ENCODE results near the gene ZNF146.
"Not testable (repeated sequence)": the region's sequence is repeated elsewhere in the genome, so short reads cannot be mapped to it uniquely, and the experiment has no call there.

The ZNF146 gene

DNA sequence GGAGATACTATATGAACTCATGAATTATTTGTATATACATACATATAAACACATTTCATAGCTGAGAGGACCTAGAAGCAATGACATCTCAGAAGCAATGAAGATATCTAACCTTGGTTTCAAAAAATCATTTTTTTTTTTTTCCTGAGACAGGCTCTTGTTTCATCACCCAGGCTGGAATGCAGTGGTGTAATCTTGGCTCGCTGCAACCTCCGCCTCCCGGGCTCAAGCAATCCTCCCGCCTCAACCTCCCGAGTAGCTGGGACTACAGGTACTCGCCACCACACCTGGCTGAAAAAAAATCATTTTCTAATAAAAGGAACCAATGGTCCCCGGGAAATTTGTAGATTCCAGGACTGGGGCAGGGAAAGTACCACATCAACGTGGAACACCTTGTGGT, 4.4 kb upstream of the ZNF146 start:
- H3K27me3 Mint-ChIP-seq (ENCODE audit: low read depth), result no peaks in the 10 kb centered on the region
- no peaks in the 10 kb centered on the region for H3K36me3 Mint-ChIP-seq (ENCODE audit: low read depth)
- no peak for DNase-seq (ENCODE audit: low spot score)
- no peaks in the 10 kb centered on the region for H3K9me3 Mint-ChIP-seq
- H3K27ac Mint-ChIP-seq, result no peak overlapping the region
- H3K4me3 Mint-ChIP-seq, result no peak overlapping the region
- peaks cover under 1% of the 10 kb centered on the region for H3K4me1 Mint-ChIP-seq (ENCODE audit: low read depth)

DNA sequence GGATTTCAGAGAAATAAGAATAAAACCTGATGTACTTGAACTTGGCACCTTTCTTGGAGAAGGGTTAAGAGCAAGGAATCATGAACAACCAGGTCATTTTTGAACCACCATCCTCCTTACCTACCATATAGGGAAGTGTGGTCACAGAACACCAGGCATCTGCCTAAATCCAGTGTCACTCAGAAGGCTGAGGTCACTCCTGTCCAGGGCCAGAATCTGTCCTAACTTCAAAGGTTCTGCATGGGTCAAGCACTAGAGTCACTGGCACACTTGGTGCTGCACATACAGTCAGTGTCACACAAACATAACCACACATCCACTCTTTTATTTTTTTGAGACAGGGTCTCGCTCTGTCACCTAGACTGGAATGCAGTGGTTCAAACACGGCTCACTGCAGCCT, 2.0 kb upstream of the ZNF146 start:
- DNase-seq (ENCODE audit: low spot score), result no peak
- peaks cover 12% of the 10 kb centered on the region for H3K36me3 Mint-ChIP-seq (ENCODE audit: low read depth)
- H3K27ac Mint-ChIP-seq, result no peak overlapping the region
- peaks cover 5% of the 10 kb centered on the region for H3K9me3 Mint-ChIP-seq
- H3K4me1 Mint-ChIP-seq (ENCODE audit: low read depth), result peaks cover 7% of the 10 kb centered on the region
- H3K4me3 Mint-ChIP-seq, result no peak overlapping the region
- no peaks in the 10 kb centered on the region for H3K27me3 Mint-ChIP-seq (ENCODE audit: low read depth)

DNA sequence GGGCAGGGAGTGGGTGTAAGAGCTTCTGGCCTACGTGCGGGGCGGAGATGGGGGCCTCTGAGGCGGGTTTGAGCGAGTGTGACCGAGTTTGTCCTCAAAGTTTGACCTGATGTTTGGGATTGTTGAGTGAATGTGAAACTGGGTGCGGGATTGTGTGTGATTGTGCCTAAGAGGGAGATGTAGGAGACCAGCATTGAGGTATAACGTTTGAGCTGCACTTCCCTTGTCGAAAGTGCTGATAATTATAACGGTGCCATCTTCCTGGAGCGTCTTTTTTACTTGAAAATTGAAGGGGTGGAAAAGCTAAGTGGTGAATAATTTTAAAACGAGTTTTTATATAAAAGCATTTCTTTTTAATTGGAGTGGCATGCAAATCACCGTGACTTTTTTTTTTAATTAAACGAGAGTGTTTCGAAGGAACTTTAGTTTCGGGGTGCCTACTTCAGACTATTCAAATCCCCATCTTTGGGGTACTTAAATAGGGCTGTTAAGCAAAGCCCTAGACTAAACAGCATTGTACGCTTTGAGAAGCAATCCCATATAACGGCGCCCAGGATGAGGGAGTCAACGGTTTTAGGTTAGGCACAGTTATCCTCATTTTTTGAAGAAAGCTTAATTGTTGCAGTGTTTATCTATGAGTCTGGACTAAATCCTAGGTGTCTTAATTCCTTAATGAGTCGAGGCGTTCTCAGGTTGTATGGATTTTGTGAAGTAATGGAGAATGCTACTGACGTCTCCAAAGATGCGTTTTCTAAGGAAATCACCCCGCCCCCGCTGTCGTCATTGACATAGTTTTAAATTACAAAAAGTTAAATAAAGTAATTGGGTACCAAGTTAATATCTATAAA, 594 bp downstream of the ZNF146 start:
- H3K27ac Mint-ChIP-seq, result no peak overlapping the region

DNA sequence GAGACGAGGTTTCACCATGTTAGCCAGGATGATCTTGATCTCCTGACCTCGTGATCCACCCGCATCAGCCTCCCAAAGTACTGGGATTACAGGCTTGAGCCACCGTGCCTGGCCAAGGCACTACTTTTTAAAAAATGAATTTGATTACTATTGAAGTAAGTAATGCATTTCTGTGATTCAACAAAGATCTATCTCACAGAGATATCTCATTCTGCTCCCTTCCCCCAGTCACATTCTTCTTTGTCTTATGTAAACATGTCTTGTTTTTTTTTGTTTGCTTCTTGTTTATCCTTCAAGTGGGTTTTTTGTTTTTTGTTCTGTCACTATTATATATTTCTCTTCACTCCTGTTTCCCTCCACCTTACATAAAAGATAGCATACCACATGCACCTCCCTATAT, 6.6 kb downstream of the ZNF146 start:
- peaks cover 20% of the 10 kb centered on the region for H3K4me1 Mint-ChIP-seq (ENCODE audit: low read depth)

More for the DNA sequence above, 594 bp downstream of the ZNF146 start:
- H3K4me3 Mint-ChIP-seq, result no peak overlapping the region
- peaks cover 27% of the 10 kb centered on the region for H3K36me3 Mint-ChIP-seq (ENCODE audit: low read depth)
- peaks cover 7% of the 10 kb centered on the region for H3K4me1 Mint-ChIP-seq (ENCODE audit: low read depth)
- DNase-seq (ENCODE audit: low spot score), result no peak
- peaks cover 15% of the 10 kb centered on the region for H3K9me3 Mint-ChIP-seq
- no peaks in the 10 kb centered on the region for H3K27me3 Mint-ChIP-seq (ENCODE audit: low read depth)

GRCh38 chr19:36222503-36222902, 7.6 kb downstream of the ZNF146 start:
- Mint-ChIP-seq H3K9me3 (peaks cover 49% of the 10 kb centered on the region), H3K27me3 (ENCODE audit: low read depth) (no peaks in the 10 kb centered on the region), H3K4me3 (no peak overlapping the region), H3K27ac (no peak overlapping the region), H3K4me1 (ENCODE audit: low read depth) (peaks cover 15% of the 10 kb centered on the region), H3K36me3 (ENCODE audit: low read depth) (peaks cover 80% of the 10 kb centered on the region)
- DNase-seq (ENCODE audit: low spot score), result no peak

More for the DNA sequence above, 6.6 kb downstream of the ZNF146 start:
- H3K27me3 Mint-ChIP-seq (ENCODE audit: low read depth), result no peaks in the 10 kb centered on the region
- no peak for DNase-seq (ENCODE audit: low spot score)
- H3K36me3 Mint-ChIP-seq (ENCODE audit: low read depth), result peaks cover 79% of the 10 kb centered on the region
- H3K27ac Mint-ChIP-seq, result no peak overlapping the region
- H3K9me3 Mint-ChIP-seq, result peaks cover 53% of the 10 kb centered on the region
- H3K4me3 Mint-ChIP-seq, result no peak overlapping the region

DNA sequence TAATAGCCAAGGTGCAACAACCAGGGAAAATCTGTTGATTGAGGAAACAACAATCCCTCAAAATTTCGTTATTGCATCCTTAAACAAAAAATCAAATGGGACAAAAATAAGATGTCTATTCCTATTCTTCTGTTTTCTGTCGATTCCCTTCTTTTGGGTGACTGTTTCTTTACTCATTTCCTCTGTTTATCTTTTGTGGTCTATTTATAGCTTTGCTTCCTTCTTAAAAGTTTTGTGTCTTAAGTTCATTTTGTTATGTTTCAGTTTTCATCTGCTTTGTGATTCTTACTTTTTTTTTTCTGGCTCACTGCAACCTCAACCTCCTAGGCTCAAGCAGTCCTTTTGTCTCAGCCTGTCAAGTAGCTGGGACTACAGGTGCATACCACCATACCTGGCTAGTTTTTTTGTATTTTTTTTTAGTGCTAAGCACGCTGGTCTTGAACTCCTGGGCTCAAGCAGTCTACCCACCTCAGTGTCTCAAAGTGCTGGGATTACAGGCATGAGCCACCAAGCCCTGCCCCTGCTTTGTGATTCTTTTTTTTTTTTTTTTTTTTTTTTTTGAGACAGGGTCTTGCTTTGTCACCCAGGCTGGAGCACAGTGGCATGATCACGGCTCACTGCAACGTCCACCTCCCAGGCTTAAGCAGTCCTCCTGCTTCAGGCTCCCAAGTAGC, 10.4 kb downstream of the ZNF146 start:
- Mint-ChIP-seq H3K36me3 (ENCODE audit: low read depth) (peaks cover 89% of the 10 kb centered on the region), H3K4me3 (peak overlapping the region; percentile 58), H3K27ac (peak overlapping the region; percentile 38), H3K27me3 (ENCODE audit: low read depth) (no peaks in the 10 kb centered on the region), H3K4me1 (ENCODE audit: low read depth) (peaks cover 15% of the 10 kb centered on the region), H3K9me3 (peaks cover 55% of the 10 kb centered on the region)
- no peak for DNase-seq (ENCODE audit: low spot score)

- not testable (repeated sequence) for H3K27me3 Mint-ChIP-seq (ENCODE audit: low read depth); H3K4me1 Mint-ChIP-seq (ENCODE audit: low read depth); H3K27ac Mint-ChIP-seq; H3K4me3 Mint-ChIP-seq; DNase-seq (ENCODE audit: low spot score)
- peaks cover 96% of the 10 kb centered on the region for H3K36me3 Mint-ChIP-seq (ENCODE audit: low read depth)
- H3K9me3 Mint-ChIP-seq, result peaks cover 81% of the 10 kb centered on the region
These were observed 18.7 kb downstream of the ZNF146 start for GRCh38 chr19:36233626-36234025.

DNA sequence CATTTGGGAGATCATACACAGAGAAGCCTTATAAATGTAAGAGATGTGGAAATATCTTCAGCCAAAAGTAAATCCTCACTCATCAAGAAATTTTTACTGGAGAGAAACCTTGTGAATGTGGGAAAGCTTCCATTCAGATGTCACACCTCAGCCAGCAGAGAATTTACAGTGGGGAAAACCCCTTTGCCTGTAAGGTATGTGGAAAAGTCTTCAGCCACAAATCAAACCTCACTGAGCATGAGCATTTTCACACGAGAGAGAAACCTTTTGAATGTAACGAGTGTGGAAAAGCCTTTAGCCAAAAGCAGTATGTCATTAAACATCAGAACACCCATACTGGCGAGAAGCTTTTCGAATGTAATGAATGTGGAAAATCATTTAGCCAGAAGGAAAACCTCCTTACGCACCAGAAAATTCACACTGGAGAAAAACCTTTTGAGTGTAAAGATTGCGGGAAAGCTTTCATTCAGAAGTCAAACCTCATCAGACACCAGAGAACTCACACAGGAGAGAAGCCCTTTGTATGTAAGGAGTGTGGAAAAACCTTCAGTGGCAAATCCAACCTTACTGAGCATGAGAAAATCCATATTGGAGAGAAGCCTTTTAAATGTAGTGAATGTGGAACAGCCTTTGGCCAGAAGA, 21.5 kb downstream of the ZNF146 start:
- Mint-ChIP-seq H3K4me1 (ENCODE audit: low read depth) (no peaks in the 10 kb centered on the region), H3K9me3 (peaks cover 82% of the 10 kb centered on the region), H3K27ac (no peak overlapping the region), H3K27me3 (ENCODE audit: low read depth) (no peaks in the 10 kb centered on the region), H3K4me3 (no peak overlapping the region), H3K36me3 (ENCODE audit: low read depth) (peaks cover 83% of the 10 kb centered on the region)
- no peak for DNase-seq (ENCODE audit: low spot score)

DNA sequence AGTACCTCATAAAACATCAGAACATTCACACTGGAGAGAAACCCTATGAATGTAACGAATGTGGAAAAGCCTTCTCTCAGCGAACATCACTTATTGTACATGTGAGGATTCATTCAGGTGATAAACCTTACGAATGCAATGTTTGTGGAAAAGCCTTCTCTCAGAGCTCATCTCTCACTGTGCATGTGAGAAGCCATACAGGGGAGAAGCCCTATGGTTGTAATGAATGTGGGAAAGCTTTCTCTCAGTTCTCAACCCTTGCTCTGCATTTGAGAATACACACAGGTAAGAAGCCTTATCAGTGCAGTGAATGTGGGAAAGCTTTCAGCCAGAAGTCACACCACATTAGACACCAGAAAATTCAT, 22.0 kb downstream of the ZNF146 start:
- Mint-ChIP-seq H3K9me3 (peaks cover 82% of the 10 kb centered on the region), H3K27me3 (ENCODE audit: low read depth) (no peaks in the 10 kb centered on the region), H3K36me3 (ENCODE audit: low read depth) (peaks cover 78% of the 10 kb centered on the region)

GRCh38 chr19:36244066-36244465, 29.2 kb downstream of the ZNF146 start:
- Mint-ChIP-seq H3K4me3 (no peak overlapping the region), H3K27me3 (ENCODE audit: low read depth) (no peaks in the 10 kb centered on the region), H3K27ac (no peak overlapping the region), H3K9me3 (peaks cover 59% of the 10 kb centered on the region), H3K4me1 (ENCODE audit: low read depth) (no peaks in the 10 kb centered on the region), H3K36me3 (ENCODE audit: low read depth) (peaks cover 12% of the 10 kb centered on the region)
- no peak for DNase-seq (ENCODE audit: low spot score)

More for the DNA sequence above, 22.0 kb downstream of the ZNF146 start:
- DNase-seq (ENCODE audit: low spot score), result no peak
- no peak overlapping the region for H3K27ac Mint-ChIP-seq
- H3K4me3 Mint-ChIP-seq, result no peak overlapping the region
- no peaks in the 10 kb centered on the region for H3K4me1 Mint-ChIP-seq (ENCODE audit: low read depth)

DNA sequence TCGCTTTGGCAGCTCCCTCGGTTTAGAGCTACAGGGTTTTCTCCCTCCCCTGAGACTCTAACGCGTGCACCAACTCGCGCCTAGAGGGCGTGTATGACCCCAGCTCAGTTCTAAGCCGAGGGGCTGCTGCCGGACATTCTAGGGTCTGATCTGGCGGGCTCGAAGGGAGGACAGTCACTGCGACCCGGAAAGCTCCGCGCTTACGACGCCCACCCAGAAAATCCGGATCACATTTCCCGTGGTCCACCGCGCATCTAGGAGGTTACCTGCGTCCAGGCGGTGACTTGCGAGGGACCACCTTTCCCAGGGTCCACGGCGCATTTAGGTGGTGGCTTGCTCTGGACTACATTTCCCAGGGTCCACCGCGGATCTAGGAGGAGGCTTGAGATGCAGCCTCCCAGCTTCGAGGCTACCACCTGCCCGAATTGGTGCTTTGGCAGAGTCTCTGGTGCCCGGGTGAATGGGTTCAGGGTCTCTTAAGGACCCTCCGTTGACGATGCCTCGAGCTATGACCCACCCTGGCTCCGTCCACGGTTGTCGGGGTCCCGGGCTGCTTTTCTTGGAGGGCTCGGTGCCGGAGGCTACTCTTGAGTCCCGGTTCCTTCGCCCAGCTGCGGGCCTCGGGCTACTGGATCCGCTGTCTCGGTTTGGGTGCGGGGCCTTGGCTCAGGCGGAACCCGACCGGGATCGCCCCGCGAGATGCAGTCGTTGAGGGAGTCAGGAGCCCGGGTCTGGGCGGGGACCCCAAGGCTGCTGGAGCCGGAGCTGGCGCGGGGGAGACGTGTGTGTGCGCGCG, 30.5 kb downstream of the ZNF146 start:
- Mint-ChIP-seq H3K4me3 (no peak overlapping the region), H3K9me3 (peaks cover 47% of the 10 kb centered on the region), H3K4me1 (ENCODE audit: low read depth) (no peaks in the 10 kb centered on the region), H3K27me3 (ENCODE audit: low read depth) (no peaks in the 10 kb centered on the region), H3K27ac (no peak overlapping the region), H3K36me3 (ENCODE audit: low read depth) (peaks cover 3% of the 10 kb centered on the region)
- no peak for DNase-seq (ENCODE audit: low spot score)

DNA sequence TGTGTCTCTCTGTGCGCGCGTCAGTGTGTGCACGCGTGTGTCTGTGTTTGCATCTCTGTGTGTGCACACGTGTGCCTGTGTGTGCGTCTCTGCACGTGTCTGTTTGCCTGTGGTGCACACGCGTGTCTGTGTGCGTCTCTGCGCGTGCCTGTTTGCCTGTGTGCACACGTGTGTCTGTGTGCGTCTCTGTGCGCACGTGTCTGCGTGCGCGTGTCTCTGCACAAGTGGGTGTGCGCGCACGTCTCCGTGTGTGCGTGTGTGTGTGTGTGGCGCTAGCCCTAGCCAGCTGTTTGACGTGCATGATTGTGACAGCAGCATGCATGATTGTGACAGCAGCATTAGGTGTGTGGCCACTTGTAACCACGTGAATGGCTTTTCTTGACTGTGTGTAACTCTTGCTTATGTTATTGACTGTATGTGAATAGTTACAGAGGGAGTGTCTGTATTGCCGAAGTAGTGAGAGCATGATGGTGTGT, 31.1 kb downstream of the ZNF146 start:
- Mint-ChIP-seq H3K4me3 (no peak overlapping the region), H3K27ac (no peak overlapping the region), H3K4me1 (ENCODE audit: low read depth) (no peaks in the 10 kb centered on the region), H3K36me3 (ENCODE audit: low read depth) (peaks cover 3% of the 10 kb centered on the region), H3K9me3 (peaks cover 47% of the 10 kb centered on the region), H3K27me3 (ENCODE audit: low read depth) (no peaks in the 10 kb centered on the region)
- DNase-seq (ENCODE audit: low spot score), result no peak

DNA sequence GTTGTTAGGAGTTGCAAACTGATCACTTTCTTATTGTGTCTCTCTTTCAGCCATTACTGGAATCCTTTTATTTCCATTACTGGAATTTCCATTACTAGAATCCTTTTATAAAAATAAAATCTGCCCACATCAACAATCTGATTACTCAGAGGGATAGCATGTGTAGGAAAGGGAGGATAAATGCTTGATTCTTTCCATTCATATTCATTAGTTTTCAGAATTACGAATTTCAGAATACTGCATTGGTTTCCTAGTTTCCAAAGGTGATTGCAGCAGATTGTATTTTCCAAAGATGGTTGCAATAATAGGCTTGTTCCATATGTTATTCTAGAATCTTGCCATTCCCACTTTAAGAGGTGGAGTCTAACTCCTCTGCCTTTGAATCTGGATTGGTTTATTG, 37.1 kb downstream of the ZNF146 start:
- peaks cover 2% of the 10 kb centered on the region for H3K36me3 Mint-ChIP-seq (ENCODE audit: low read depth)
- peaks cover 38% of the 10 kb centered on the region for H3K9me3 Mint-ChIP-seq
- DNase-seq (ENCODE audit: low spot score), result no peak
- H3K4me3 Mint-ChIP-seq, result no peak overlapping the region
- no peaks in the 10 kb centered on the region for H3K4me1 Mint-ChIP-seq (ENCODE audit: low read depth)
- H3K27ac Mint-ChIP-seq, result no peak overlapping the region
- no peaks in the 10 kb centered on the region for H3K27me3 Mint-ChIP-seq (ENCODE audit: low read depth)

Data from T-helper 2 cell treated with Interferon-gamma antibody and Interleukin-4, amounts not matched to agents 5 μg/mL and 100 μg/mL, for 36 hours (primary cell).